GM18858 (cell line): ENCODE results near the gene GRM5.
"Not testable (repeated sequence)": the region's sequence is repeated elsewhere in the genome, so short reads cannot be mapped to it uniquely, and the experiment has no call there.

ENCODE experiments used
- ATAC-seq: cut with Tn5 transposase; IDR thresholded peaks from one replicate; pipeline ENCODE4 v1.9.1; 2021; ENCODE audit not compliant: unreplicated experiment

Gene GRM5

GRCh38 chr11:88975441-88975840 lies 90.3 kb downstream of the GRM5 start:
- not testable (repeated sequence) for ATAC-seq

- ATAC-seq, result no peak
Observed at GRCh38 chr11:88972210-88972609, 93.6 kb downstream of the GRM5 start.

DNA sequence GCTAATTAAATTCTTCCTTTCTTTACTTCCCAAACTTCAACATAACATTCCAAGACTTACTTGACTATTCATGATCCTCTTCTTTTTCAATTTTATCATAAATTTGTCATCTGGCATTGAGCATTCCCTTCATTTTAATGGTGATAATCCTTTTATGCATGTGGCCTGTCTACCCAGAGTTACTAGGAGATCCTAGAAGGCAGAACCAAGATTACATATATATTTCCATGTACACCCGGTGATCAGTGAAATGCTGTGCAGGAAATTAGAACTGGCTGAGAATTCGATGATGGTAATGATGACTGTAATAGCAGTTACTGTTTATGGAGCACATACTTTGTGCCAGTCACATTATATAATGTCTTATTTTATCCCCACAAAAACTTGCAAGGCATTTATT lies 104.2 kb downstream of the GRM5 start:
- ATAC-seq, result not testable (repeated sequence)

DNA sequence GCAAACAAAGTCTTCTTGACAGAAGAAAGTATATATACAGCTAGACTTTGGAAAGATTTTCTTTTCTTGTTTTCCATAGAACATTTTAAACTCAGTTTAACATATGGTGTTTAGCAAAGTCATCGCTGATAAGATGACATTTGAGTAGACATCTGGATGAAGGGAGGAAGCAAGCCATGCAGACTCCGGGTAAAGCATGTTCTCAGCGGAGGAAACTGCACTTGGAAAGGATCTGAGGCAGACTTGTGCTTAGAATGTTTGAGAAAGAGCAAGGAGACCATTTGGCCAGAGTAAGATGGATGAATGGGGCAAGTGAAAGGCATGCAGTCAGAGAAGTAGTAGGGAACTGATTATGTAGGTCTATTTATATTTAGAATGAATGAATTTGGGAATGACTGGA lies 105.9 kb downstream of the GRM5 start:
- ATAC-seq, result not testable (repeated sequence)

DNA sequence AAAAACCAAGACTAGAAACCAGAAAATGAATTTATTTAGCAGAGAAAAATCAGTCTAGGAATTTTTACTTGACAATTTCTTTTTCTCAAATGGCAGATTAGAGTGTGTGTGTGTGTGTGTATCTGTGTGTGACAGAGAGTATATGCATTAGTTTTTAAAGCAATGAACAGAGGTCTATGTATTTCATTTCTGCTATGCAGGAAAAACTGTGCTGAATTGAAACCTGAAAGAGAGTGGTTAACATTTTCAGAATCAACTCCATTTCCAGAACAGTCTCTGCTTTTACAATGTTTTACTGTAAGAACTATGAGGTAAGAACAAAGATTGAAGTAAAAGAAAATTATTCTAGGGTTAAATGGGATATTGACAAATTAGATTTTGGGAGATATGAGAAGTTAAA lies 114.8 kb downstream of the GRM5 start:
- ATAC-seq, result no peak

GRCh38 chr11:88948908-88949307 lies 116.9 kb downstream of the GRM5 start:
- ATAC-seq, result not testable (repeated sequence)

GRCh38 chr11:88947843-88948572 lies 117.8 kb downstream of the GRM5 start:
- ATAC-seq, result peak; percentile 74

DNA sequence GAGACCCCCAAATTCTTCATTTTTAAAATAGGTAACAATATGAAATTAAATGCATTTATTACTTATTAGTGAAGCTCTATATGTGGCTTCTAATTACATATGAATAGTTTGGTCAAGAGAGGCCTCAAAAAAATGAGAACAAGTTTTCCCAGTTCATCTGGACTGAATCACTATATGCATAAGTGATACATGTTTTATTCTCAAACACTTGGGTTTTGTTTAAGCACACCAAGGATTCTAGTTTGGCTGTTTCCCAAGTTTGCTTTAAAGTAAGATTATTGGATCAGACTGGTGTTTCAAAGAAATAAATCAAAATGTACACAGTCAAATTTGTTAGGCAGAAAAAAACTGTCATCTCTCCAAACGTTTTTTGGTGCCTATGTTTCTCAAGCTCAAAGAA lies 136.1 kb downstream of the GRM5 start:
- not testable (repeated sequence) for ATAC-seq

DNA sequence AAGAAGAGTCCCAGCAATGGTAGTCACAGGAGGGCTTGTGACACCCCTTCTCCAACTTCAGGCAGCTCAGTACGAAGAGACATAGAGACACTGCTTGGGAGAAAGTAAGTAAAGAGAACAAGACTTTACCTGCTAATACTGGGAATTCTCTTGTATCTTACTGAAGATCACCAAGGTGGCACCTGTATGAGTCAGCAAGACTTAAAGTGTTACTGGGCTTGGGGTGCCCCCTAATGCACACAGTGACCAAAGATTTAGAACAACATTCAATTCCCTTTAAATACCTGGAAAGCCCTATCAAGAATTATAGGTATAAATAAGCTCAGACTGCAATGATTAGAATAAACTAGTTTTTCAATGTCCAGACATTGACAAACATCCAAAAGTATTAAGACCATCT lies 148.7 kb downstream of the GRM5 start:
- ATAC-seq, result not testable (repeated sequence)

DNA sequence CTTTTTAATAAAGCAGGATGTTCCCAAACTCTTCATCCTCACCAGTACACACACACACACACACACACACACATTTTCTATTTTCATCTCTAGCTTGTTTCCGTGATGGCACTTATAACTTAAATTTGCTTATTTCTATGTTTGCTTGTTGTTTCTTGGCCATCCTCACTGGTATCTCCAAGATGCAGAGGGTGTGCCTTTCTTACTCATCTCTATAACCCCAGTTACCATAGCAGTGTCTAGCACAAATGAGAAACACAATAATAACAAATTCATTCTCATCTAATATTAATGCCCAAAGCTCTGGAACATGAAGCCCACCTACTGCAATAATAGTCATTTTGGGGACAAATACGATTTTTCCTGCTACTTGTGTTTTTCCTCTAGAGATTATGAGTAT lies 156.3 kb downstream of the GRM5 start:
- ATAC-seq, result no peak

- ATAC-seq, result not testable (repeated sequence)
Observed at GRCh38 chr11:88901436-88901835, 164.3 kb downstream of the GRM5 start.

- not testable (repeated sequence) for ATAC-seq
Observed at GRCh38 chr11:88888855-88889254, 176.9 kb downstream of the GRM5 start.

- ATAC-seq, result peak; percentile 66
Observed at GRCh38 chr11:88886796-88887195, 179.0 kb downstream of the GRM5 start.

- not testable (repeated sequence) for ATAC-seq
Observed at GRCh38 chr11:88882800-88883199, 183.0 kb downstream of the GRM5 start.

GRCh38 chr11:88861618-88862017 lies 204.2 kb downstream of the GRM5 start:
- ATAC-seq, result no peak

DNA sequence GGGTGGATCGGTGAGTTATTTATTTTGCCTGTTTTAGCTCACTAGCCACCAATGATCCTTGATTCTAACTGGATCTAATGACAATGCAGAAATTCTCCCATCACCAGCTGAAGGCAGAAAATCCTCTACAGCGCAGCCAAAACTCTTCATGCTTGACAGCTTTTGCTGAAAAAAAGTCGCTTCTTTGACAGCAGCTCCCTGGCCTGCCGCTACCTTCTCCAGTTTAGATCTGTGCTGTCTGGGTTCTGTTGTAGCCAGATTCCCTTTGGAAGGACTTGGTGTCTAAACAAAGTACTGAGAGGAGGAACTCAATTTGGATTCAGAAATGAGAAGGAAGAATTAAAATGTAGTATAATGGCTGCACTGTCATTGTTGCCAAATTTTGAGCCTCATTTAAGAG lies 205.4 kb downstream of the GRM5 start:
- ATAC-seq, result not testable (repeated sequence)

- ATAC-seq, result not testable (repeated sequence)
Observed at GRCh38 chr11:88853963-88854362, 211.8 kb downstream of the GRM5 start.

- not testable (repeated sequence) for ATAC-seq
Observed at GRCh38 chr11:88851547-88851946, 214.2 kb downstream of the GRM5 start.

GRCh38 chr11:88849773-88850172 lies 216.0 kb downstream of the GRM5 start:
- not testable (repeated sequence) for ATAC-seq

- ATAC-seq, result no peak
Observed at GRCh38 chr11:88849368-88849767, 216.4 kb downstream of the GRM5 start.

DNA sequence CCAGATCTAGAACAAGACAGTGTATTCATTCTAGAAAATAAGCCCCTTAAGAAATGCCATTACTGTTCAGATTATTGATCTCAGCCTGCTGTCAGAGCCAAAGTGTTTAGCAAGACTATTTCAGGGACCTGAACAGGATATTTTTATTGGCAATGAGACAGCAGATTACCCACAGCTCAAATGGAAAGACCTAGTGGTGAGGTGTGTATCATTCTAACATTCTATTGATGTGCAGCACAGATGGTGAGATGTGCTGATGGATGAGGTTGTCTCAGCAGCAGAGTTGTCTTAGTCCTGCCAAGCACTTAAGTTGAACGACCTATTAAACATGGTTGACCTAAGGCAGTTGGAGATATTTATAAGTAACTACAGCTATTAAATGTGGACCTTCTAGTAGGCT lies 219.5 kb downstream of the GRM5 start:
- ATAC-seq, result not testable (repeated sequence)

- not testable (repeated sequence) for ATAC-seq
Observed at GRCh38 chr11:88844941-88845340, 220.8 kb downstream of the GRM5 start.
